HL-60/S4 (cell line): ENCODE data around the gene BCL11A.

Experiments
- in situ Hi-C: fragments of 300-500 bp; cut with MboI; formaldehyde crosslinking; loops from 2 replicates; pipeline ENCODE4 v1.14.3; 2022; ENCODE audit warnings: low sequenced_read_pairs

BCL11A gene

GRCh38 chr2:60553495-60554073 is at the start of gene BCL11A:
Gene BCL11A, minus strand, starts transcription at chr2:60553654. Its CDS starts 384 bp downstream, at chr2:60553270.
- in situ Hi-C loops, result loop anchor here (10.0 to 25.0 kb wide), 2 partner anchors 449 to 1516 kb away; no protein-coding TSS in a partner anchor

DNA sequence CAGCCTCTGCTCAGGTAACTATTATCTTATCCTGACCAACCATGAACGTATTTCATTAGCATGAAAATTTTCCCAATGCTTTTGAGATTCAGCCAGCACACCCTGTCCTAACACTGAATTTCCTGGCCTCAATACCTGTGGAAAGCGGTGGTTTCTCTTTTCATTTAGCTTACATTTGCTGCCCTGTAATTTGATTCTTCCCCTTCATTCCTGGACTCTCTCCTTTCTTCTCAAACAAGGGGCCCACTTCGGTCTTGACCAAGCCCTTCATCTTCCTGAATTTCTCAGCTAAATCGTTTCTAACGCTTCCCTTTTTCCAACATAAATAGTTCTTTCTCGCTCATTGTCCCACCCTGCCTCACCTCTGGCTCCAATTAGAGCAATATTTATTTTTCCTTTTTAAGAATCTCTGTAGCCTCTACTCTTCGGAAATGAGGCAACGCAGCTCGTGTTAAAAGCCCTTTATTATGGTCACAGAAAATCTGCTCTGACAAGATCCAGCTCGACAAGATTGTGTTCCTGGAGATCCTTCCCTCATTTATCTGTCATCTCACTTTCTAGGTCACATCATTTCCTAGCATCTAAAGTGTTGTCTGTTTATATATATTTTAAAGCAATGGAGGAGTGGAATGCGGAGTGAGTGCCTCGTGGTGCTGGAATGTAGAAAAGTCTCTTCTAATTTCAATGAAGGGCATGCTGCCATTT is 49.5 kb upstream of the BCL11A start:
- in situ Hi-C loops, result no loop called here

GRCh38 chr2:60602388-60602787 is 48.9 kb upstream of the BCL11A start:
- in situ Hi-C loops, result no loop called here

DNA sequence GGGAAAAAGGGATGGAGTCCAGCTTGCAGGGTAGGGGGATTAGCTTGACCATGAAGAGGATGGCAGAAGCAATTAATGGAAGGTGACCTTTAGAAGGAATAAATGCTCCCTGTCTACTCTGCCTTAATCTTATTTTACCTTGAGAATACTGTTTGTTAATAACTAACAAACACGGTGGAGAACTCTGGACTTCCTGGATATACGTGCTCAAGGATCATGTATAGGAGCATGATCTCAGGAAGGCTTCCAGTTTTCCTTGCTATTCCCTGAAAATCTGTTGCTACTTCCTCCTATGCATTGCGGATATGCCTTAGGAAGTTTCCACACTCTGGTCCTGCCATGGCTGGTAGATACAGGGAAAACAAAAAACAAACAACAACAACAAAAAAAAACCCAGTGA is 44.8 kb upstream of the BCL11A start:
- in situ Hi-C loops, result no loop called here

DNA sequence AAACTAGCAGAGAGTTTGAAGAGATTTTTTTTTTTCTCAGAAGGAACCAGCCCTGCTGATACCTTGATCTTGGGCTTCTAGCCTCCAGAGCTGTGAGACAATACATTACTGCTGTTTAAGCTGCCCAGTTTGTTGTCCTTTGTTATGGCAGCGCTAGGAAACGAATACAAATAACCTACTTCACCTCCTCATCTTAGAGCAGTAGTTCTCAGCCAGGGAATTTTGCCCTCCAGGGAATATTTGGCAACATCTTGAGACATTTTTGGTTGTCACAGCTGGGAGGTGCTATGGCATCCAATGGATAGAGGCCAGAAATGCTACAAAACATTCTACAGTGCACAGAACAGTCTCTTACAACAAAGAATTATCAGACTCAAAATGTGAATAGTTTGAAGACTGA is 43.9 kb upstream of the BCL11A start:
- in situ Hi-C loops, result no loop called here

GRCh38 chr2:60596411-60596810 is 43.0 kb upstream of the BCL11A start:
- in situ Hi-C loops, result no loop called here

GRCh38 chr2:60595953-60596352 is 42.5 kb upstream of the BCL11A start:
- in situ Hi-C loops, result no loop called here

DNA sequence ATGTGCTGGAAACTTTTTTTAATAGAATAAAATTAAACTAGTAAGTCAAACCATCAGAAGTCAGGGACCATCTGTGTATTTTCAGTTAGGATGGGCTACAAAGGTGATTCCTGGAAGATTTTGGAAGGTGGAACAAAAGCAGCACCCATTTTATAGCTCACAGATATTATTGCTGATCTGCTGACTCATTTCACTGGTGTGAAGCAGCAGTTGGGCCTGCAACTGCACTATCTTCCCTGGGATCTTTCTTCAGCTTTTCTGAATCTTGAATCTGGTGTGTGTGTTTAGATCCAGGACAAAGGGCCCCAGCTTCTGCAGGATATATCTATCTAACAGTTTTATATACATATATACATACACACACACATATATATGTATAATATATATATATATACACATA is 35.6 kb upstream of the BCL11A start:
- in situ Hi-C loops, result no loop called here

- in situ Hi-C loops, result no loop called here
Measured at GRCh38 chr2:60586081-60586480, 32.6 kb upstream of the BCL11A start.

- in situ Hi-C loops, result no loop called here
Measured at GRCh38 chr2:60585276-60585675, 31.8 kb upstream of the BCL11A start.

DNA sequence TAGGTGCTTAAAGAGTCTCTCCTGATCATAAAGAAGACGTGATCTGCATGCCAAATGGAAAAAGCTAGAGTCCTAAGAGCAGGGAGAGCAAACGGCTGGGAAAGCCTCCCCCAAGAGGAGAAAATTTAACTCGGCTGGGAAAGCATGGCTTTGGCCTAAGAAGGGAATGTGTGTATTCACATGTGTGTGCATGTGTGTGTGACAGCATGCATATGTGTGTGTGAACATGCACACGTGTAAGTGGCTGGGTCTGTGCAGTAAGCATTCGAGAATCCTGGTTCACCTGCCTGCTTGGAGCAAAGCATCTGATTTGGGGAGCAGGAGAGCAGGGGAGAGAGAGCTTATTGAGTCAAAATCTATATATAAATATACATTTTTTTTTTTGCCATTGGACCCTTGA is 30.1 kb upstream of the BCL11A start:
- in situ Hi-C loops, result no loop called here

GRCh38 chr2:60581433-60582282 is 28.2 kb upstream of the BCL11A start:
- in situ Hi-C loops, result no loop called here

GRCh38 chr2:60577682-60578283 is 24.3 kb upstream of the BCL11A start:
- in situ Hi-C loops, result no loop called here

DNA sequence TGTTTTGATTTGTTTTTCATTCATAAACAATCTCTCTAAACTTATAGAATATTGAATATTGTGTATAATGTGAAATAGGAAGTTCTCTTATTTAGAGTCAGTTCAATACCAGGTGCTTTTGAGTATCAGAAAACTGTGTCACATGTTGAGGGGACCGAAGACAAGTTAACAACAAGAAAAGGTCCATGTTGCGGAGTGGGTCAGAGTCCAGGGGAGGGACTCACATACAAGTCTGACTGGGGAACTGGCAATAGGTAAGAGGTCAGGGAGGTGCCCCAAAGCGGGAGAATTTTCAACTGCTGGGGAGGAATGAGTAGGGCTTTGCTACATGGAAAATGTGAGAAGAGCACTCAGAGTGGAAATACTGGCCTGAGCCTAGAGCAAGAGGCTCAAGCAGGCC is 19.8 kb upstream of the BCL11A start:
- in situ Hi-C loops, result loop anchor here (25.0 kb wide), 1 partner anchor 1536 kb away; no protein-coding TSS in a partner anchor

GRCh38 chr2:60570251-60570650 is 16.8 kb upstream of the BCL11A start:
- in situ Hi-C loops, result loop anchor here (25.0 kb wide), 1 partner anchor 1533 kb away; no protein-coding TSS in a partner anchor

- in situ Hi-C loops, result loop anchor here (25.0 kb wide), 1 partner anchor 1532 kb away; no protein-coding TSS in a partner anchor
Measured at GRCh38 chr2:60569680-60570111, 16.2 kb upstream of the BCL11A start.

- in situ Hi-C loops, result loop anchor here (25.0 kb wide), 1 partner anchor 1531 kb away; no protein-coding TSS in a partner anchor
Measured at GRCh38 chr2:60567919-60568768, 14.7 kb upstream of the BCL11A start.

DNA sequence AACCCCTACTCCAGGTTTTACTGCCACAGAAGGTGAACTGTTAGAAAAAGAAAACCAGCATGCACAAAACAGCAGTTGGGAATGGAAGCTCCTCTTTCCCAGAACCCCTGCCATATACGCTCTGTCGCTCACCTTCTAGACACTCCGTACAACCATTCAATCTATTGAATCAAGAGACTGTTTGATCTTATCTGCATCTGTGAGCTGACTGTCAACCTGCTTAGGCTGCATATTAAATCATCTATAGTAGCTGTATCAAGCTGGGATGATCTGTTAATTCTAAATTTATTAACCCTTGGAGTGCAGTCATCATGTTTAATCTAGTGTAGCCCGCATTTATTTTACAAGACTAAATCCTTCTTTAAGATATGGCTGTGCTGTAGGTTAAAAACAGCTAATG is 13.6 kb upstream of the BCL11A start:
- in situ Hi-C loops, result loop anchor here (25.0 kb wide), 1 partner anchor 1530 kb away; no protein-coding TSS in a partner anchor

DNA sequence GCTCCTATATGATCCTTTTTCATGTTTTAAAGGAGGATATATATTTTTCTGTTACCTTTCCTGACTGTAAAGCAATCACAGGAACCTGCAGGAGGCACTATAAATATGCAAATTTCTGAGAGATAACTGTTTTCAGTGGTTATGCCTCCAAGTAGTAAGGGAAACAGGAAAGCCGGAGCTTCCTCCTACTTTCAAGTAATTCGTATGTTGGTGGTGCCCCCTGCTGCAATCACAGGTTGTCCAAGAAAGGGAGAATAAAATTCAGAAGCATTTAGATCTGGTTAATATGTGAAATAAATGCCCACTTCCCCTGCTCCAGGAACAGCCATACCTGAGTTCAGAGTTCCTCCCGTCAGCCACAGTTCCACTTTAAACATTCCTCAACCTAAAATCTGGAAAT is 12.0 kb upstream of the BCL11A start:
- in situ Hi-C loops, result loop anchor here (25.0 kb wide), 1 partner anchor 1528 kb away; no protein-coding TSS in a partner anchor
